ENCODE data around the gene KRT76.

KRT76 gene

GRCh38 chr12:52742196-52742580 lies 35.0 kb downstream of the KRT76 start:
- no peak for DNase-seq (ENCODE audit: low read depth)
- no peak overlapping the region for H3K4me3 ChIP-seq (ENCODE audit: low read length)
- no peak for TF ChIP-seq CTCF (conservative IDR thresholded peaks at IDR 0.05; ENCODE audit: low read length)

- H3K4me3 ChIP-seq (ENCODE audit: low read length): no peak overlapping the region
- DNase-seq (ENCODE audit: low read depth): peak; percentile 30
- TF ChIP-seq CTCF (conservative IDR thresholded peaks at IDR 0.05; ENCODE audit: low read length): no peak
These were observed 35.6 kb downstream of the KRT76 start for GRCh38 chr12:52741375-52742195.

- no peak for DNase-seq (ENCODE audit: low read depth)
- no peak overlapping the region for H3K4me3 ChIP-seq (ENCODE audit: low read length)
- TF ChIP-seq CTCF (conservative IDR thresholded peaks at IDR 0.05; ENCODE audit: low read length): no peak
These were observed 36.6 kb downstream of the KRT76 start for GRCh38 chr12:52740584-52740983.

- no peak for DNase-seq (ENCODE audit: low read depth)
- TF ChIP-seq CTCF (conservative IDR thresholded peaks at IDR 0.05; ENCODE audit: low read length): no peak
- no peak overlapping the region for H3K4me3 ChIP-seq (ENCODE audit: low read length)
These were observed 37.2 kb downstream of the KRT76 start for GRCh38 chr12:52739963-52740362.

- no peak for DNase-seq (ENCODE audit: low read depth)
- H3K4me3 ChIP-seq (ENCODE audit: low read length): no peak overlapping the region
- TF ChIP-seq CTCF (conservative IDR thresholded peaks at IDR 0.05; ENCODE audit: low read length): no peak
These were observed 41.1 kb downstream of the KRT76 start for GRCh38 chr12:52735816-52736632.

GRCh38 chr12:52735106-52735505 lies 42.0 kb downstream of the KRT76 start:
- H3K4me3 ChIP-seq (ENCODE audit: low read length): no peak overlapping the region
- DNase-seq (ENCODE audit: low read depth): no peak
- no peak for TF ChIP-seq CTCF (conservative IDR thresholded peaks at IDR 0.05; ENCODE audit: low read length)

Measured in AG10803 (cell line).